K562 (cell line): Measurements from ENCODE around the gene PLEKHF1. TPM values are rescaled to one million over a fixed set of nuclear protein-coding genes. Genes with fewer than 3 reads are reported as not detected.

Experiments
- ARID2 ChIP-seq: fragments of 450-650 bp; IDR thresholded peaks from 2 replicates; pipeline ENCODE4 v1.6.1; 2017; ENCODE audit warnings: antibody characterized with exemption, mild to moderate bottlenecking
- CHCHD3 ChIP-seq: fragments of 250-450 bp; sonication (Bioruptor Pico); IDR thresholded peaks from 2 replicates; pipeline ENCODE4 v2.1.2; 2022; ENCODE audit warnings: mild to moderate bottlenecking
- ETV5 ChIP-seq: sonication (generic); formaldehyde crosslinking; IDR thresholded peaks from 2 replicates; pipeline ENCODE4 v1.4.0; 2020; ENCODE audit warnings: low read depth, mild to moderate bottlenecking, missing genetic modification reagents
- FOXJ2 ChIP-seq: fragments of 200-800 bp; sonication (Bioruptor generic); IDR thresholded peaks from 2 replicates; pipeline ENCODE4 v1.6.1; 2016; ENCODE audit warnings: missing genetic modification characterization, missing compliant biosample characterization
- GATAD2B ChIP-seq: fragments of 450-650 bp; IDR thresholded peaks from 2 replicates; pipeline ENCODE4 v1.6.1; 2017; ENCODE audit warnings: mild to moderate bottlenecking, borderline replicate concordance
- HMGN3 ChIP-seq: IDR thresholded peaks from 2 replicates; pipeline ENCODE4 v1.6.1; 2011; ENCODE audit warnings: borderline replicate concordance, low read depth, mild to moderate bottlenecking, mixed read lengths, low read length; ENCODE audit not compliant: insufficient read length; ENCODE audit errors: extremely low read depth
- JUND ChIP-seq, 2 experiments: IDR thresholded peaks; 2 replicates in 1 of 2; 3 replicates in 1 of 2; pipeline ENCODE4 v1.6.1; 2011; ENCODE audit warnings: borderline replicate concordance in 2 of 2, low read depth in 2 of 2, low read length in 2 of 2, improper control_type of control experiment in 1 of 2, missing biosample characterization in 1 of 2, missing genetic modification characterization in 1 of 2, missing genetic modification reagents in 1 of 2
- KLF16 ChIP-seq: IDR thresholded peaks from 2 replicates; pipeline ENCODE4 v1.6.1; 2016; ENCODE audit warnings: antibody characterized with exemption
- MBD2 ChIP-seq: sonication (generic); IDR thresholded peaks from 2 replicates; pipeline ENCODE4 v1.6.1; 2016; ENCODE audit warnings: low read depth, borderline replicate concordance
- MEF2D ChIP-seq: conservative IDR thresholded peaks from 2 replicates; pipeline ENCODE4 v1.6.1; 2016; ENCODE audit warnings: low read depth, missing genetic modification characterization, missing compliant biosample characterization
- MEIS2 ChIP-seq: fragments of 450-650 bp; IDR thresholded peaks from 2 replicates; pipeline ENCODE4 v1.6.1; 2014; ENCODE audit warnings: mild to moderate bottlenecking; ENCODE audit not compliant: partially characterized antibody
- RNF2 ChIP-seq: sonication (generic); IDR thresholded peaks from 2 replicates; pipeline ENCODE4 v1.6.1; 2016
- TARDBP ChIP-seq: fragments of 450-650 bp; IDR thresholded peaks from 2 replicates; pipeline ENCODE4 v1.6.1; 2016
- ZBTB34 ChIP-seq: fragments of 250-450 bp; sonication (Bioruptor Pico); IDR thresholded peaks from 2 replicates; pipeline ENCODE4 v1.8.0; 2021; ENCODE audit warnings: mild to moderate bottlenecking, moderate library complexity
- ZNF263 ChIP-seq: sonication (generic); formaldehyde crosslinking; IDR thresholded peaks from 2 replicates; pipeline ENCODE4 v1.8.0; 2022; ENCODE audit warnings: mild to moderate bottlenecking, missing genetic modification reagents, borderline replicate concordance
- ZNF707 ChIP-seq: fragments of 250-450 bp; sonication (Bioruptor Pico); conservative IDR thresholded peaks from 2 replicates; pipeline ENCODE4 v1.8.0; 2022; ENCODE audit warnings: inconsistent platforms, mild to moderate bottlenecking, moderate library complexity
- polyA plus RNA-seq, 8 experiments: library from polyadenylated mRNA; depleted of rRNA in 4 of 8; stranded (reverse) in 5 of 8; unstranded in 3 of 8; fragments of >200 nt; fragmentation: Nextera tagmentation in 2 of 8; fragmentation: Illumina TruSeq in 1 of 8; extraction: Ambion mirVana in 2 of 8; extraction: Trizol in 1 of 8; gene quantifications; 2 replicates each; pipeline versions ENCODE4 v1.2.1 to v1.2.3, GENCODE V29; 2011 to 2014; ENCODE audit warnings: inconsistent platforms in 1 of 8, missing spikeins in 1 of 8
- total RNA-seq, 7 experiments: library from RNA; depleted of rRNA in 6 of 7; stranded (reverse); fragments of >200 nt in 6 of 7; fragmentation: Illumina TruSeq in 2 of 7; extraction: Trizol in 2 of 7; gene quantifications; 2 replicates each; pipeline versions ENCODE4 v1.2.1 to v1.2.3, GENCODE V29; 2011 to 2021; ENCODE audit warnings: low replicate concordance in 1 of 7
- TF ChIP-seq, protein P1 (sequence below), 2 experiments: fragments of 450-650 bp in 1 of 2; sonication (generic) in 1 of 2; formaldehyde crosslinking in 1 of 2; IDR thresholded peaks in 1 of 2; conservative IDR thresholded peaks in 1 of 2; 2 replicates each; pipeline versions ENCODE4 v1.6.1 to v1.8.1; 2016 to 2023; ENCODE audit warnings: mild to moderate bottlenecking in 2 of 2, moderate library complexity in 2 of 2, inconsistent platforms in 1 of 2, missing genetic modification reagents in 1 of 2
- TF ChIP-seq, protein P2 (sequence below): sonication (generic); formaldehyde crosslinking; IDR thresholded peaks from 2 replicates; pipeline ENCODE4 v1.9.0; 2022; ENCODE audit warnings: mild to moderate bottlenecking, missing genetic modification reagents
- TF ChIP-seq, protein P3 (sequence below): sonication (generic); formaldehyde crosslinking; IDR thresholded peaks from 2 replicates; pipeline ENCODE4 v1.8.0; 2022; ENCODE audit warnings: mild to moderate bottlenecking, missing genetic modification reagents
- TF ChIP-seq, protein P4 (sequence below): sonication (generic); formaldehyde crosslinking; IDR thresholded peaks from 2 replicates; pipeline ENCODE4 v1.8.1; 2022; ENCODE audit warnings: missing genetic modification reagents
- TF ChIP-seq, protein P5 (sequence below): fragments of 250-450 bp; sonication (Bioruptor Pico); IDR thresholded peaks from 2 replicates; pipeline ENCODE4 v1.8.0; 2021; ENCODE audit warnings: moderate library complexity, mild to moderate bottlenecking, inconsistent platforms

Gene PLEKHF1
- total and polyA plus RNA-seq, 9 of the 15 experiments (the other 6 are each of a cell fraction or from before 2014, with no cell fraction given): 0.07 to 13.4 (median 3.9) TPM; not detected in 1

- TF ChIP-seq, protein P1, sequence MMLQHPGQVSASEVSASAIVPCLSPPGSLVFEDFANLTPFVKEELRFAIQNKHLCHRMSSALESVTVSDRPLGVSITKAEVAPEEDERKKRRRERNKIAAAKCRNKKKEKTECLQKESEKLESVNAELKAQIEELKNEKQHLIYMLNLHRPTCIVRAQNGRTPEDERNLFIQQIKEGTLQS (IDR thresholded peaks at IDR 0.05): no peak
- TF ChIP-seq, protein P1 (CRISPR knock-in tag; conservative IDR thresholded peaks at IDR 0.05): no peak
- TF ChIP-seq HMGN3 (peak; percentile 38), ZNF263 (CRISPR knock-in tag) (0 out of 2 replicates have a peak, but pooled peaks have one; percentile 17), ARID2 (no peak), CHCHD3 (no peak), RNF2 (no peak), MBD2 (peak; percentile 34; the same call in 1 of the 2 replicates), ZBTB34 (no peak), MEIS2 (no peak), MEF2D (no peak), ETV5 (0 out of 2 replicates have a peak, but pooled peaks have one; percentile 23), KLF16 (no peak), GATAD2B (peak; percentile 72; the same call in 1 of the 2 replicates), FOXJ2 (tag) (no peak), ZNF707 (CRISPR knock-in tag) (no peak), JUND (IDR thresholded peaks at IDR 0.05; ENCODE audit: borderline replicate concordance, low read depth, low read length) (no peak; the same call in 1 of the 2 replicates), JUND (tag; IDR thresholded peaks at IDR 0.05; ENCODE audit: borderline replicate concordance, low read depth, low read length) (no peak), TARDBP (no peak)
- TF ChIP-seq, protein P2, sequence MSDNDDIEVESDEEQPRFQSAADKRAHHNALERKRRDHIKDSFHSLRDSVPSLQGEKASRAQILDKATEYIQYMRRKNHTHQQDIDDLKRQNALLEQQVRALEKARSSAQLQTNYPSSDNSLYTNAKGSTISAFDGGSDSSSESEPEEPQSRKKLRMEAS (CRISPR knock-in tag): peak; percentile 60
- TF ChIP-seq, protein P3, sequence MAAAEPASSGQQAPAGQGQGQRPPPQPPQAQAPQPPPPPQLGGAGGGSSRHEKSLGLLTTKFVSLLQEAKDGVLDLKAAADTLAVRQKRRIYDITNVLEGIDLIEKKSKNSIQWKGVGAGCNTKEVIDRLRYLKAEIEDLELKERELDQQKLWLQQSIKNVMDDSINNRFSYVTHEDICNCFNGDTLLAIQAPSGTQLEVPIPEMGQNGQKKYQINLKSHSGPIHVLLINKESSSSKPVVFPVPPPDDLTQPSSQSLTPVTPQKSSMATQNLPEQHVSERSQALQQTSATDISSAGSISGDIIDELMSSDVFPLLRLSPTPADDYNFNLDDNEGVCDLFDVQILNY: no peak
- TF ChIP-seq, protein P4, sequence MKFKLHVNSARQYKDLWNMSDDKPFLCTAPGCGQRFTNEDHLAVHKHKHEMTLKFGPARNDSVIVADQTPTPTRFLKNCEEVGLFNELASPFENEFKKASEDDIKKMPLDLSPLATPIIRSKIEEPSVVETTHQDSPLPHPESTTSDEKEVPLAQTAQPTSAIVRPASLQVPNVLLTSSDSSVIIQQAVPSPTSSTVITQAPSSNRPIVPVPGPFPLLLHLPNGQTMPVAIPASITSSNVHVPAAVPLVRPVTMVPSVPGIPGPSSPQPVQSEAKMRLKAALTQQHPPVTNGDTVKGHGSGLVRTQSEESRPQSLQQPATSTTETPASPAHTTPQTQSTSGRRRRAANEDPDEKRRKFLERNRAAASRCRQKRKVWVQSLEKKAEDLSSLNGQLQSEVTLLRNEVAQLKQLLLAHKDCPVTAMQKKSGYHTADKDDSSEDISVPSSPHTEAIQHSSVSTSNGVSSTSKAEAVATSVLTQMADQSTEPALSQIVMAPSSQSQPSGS (CRISPR knock-in tag): 0 out of 2 replicates have a peak, but pooled peaks have one; percentile 22
- TF ChIP-seq, protein P5, sequence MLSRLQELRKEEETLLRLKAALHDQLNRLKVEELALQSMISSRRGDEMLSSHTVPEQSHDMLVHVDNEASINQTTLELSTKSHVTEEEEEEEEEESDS (CRISPR knock-in tag): no peak
Observed at GRCh38 chr19:29714953-29715700, 49.9 kb downstream of the PLEKHF1 start, which contains the start of gene C19orf12 (continued).
